Left ventricle myocardium inferior (tissue), 1 donor: Measurements from ENCODE around the gene SOX4. TPM values are rescaled to one million over a fixed set of nuclear protein-coding genes. Genes with fewer than 3 reads are reported as not detected.
"Not testable (repeated sequence)": the region's sequence is repeated elsewhere in the genome, so short reads cannot be mapped to it uniquely, and the experiment has no call there.

ENCODE experiments used
- DNase-seq: peaks from one replicate; pipeline ENCODE4 v3.0.0-alpha.2; 2020
- H3K27ac ChIP-seq: fragments of 200-600 bp; replicated peaks from 2 replicates; pipeline ENCODE4 v1.8.0; 2021
- H3K27me3 ChIP-seq: fragments of 200-600 bp; 2 replicates; pipeline ENCODE4 v1.8.0; 2021; ENCODE audit warnings: low read depth
- H3K36me3 ChIP-seq: fragments of 200-600 bp; 2 replicates; pipeline ENCODE4 v1.8.0; 2021
- H3K4me1 ChIP-seq: fragments of 200-600 bp; 2 replicates; pipeline ENCODE4 v1.8.0; 2021
- H3K4me3 ChIP-seq: fragments of 200-600 bp; 2 replicates; pipeline ENCODE4 v1.8.0; 2021; ENCODE audit warnings: mild to moderate bottlenecking, moderate library complexity
- H3K9me3 ChIP-seq: fragments of 200-600 bp; replicated peaks from 2 replicates; pipeline ENCODE4 v1.8.0; 2021
- intact Hi-C: fragments of 100-400 bp; cut with micrococcal nuclease; formaldehyde crosslinking; loops from one replicate; pipeline ENCODE4 v1.11.0; 2022
- long read RNA-seq: library from polyadenylated mRNA; unstranded; transcript quantifications from one replicate; pipeline ENCODE4 v2.0.0, GENCODE V29; 2021
- total RNA-seq: library from RNA; stranded (reverse); fragmentation: NEBNext Ultra II Directional; extraction: Animal tissue kit (Norgen Biotek cat#: 25700); gene quantifications from one replicate; pipeline ENCODE4 v1.2.1, GENCODE V29; 2021
- TF ChIP-seq, protein P1 (sequence below): fragments of 200-600 bp; IDR thresholded peaks from 2 replicates; pipeline ENCODE4 v1.8.0; 2021; ENCODE audit warnings: antibody characterized with exemption, mild to moderate bottlenecking, borderline replicate concordance
- donor health status: DM: no; HTN: yes; CAD: no; lungs with severe emphysema.

Gene SOX4
- 3.8 TPM for total RNA-seq
- long read RNA-seq, full-length matches to known transcripts = 8 of 8 reads
- long read RNA-seq, partial matches to known transcripts = 0 of 8 reads
- long read RNA-seq, other reads (novel, unspliced or antisense) = 0 of 8 reads

DNA sequence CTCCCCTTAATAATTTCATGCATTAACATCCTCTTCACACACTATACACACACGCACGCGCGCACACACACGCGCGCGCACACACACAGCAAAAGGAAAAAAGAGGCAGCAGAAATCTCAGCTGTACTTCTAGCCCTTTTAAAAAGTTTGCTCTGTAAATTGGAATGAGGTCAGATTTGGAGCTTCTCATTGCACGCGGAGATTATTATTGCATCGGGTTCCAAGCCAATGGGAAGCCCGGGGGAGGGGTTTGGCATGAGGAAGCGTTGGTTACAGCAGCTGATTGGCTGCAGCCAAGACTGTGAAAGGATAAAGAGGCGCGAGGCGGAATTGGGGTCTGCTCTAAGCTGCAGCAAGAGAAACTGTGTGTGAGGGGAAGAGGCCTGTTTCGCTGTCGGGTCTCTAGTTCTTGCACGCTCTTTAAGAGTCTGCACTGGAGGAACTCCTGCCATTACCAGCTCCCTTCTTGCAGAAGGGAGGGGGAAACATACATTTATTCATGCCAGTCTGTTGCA lies at the start of gene SOX4:
Gene SOX4, plus strand, starts transcription at position 340 of the 515 bp plus-strand sequence. CDS start 784 bp downstream, outside the sequence.
- TF ChIP-seq, protein P1, sequence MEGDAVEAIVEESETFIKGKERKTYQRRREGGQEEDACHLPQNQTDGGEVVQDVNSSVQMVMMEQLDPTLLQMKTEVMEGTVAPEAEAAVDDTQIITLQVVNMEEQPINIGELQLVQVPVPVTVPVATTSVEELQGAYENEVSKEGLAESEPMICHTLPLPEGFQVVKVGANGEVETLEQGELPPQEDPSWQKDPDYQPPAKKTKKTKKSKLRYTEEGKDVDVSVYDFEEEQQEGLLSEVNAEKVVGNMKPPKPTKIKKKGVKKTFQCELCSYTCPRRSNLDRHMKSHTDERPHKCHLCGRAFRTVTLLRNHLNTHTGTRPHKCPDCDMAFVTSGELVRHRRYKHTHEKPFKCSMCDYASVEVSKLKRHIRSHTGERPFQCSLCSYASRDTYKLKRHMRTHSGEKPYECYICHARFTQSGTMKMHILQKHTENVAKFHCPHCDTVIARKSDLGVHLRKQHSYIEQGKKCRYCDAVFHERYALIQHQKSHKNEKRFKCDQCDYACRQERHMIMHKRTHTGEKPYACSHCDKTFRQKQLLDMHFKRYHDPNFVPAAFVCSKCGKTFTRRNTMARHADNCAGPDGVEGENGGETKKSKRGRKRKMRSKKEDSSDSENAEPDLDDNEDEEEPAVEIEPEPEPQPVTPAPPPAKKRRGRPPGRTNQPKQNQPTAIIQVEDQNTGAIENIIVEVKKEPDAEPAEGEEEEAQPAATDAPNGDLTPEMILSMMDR = no peak
- no peaks in the 10 kb centered on the region for H3K9me3 ChIP-seq
- no peaks in the 10 kb centered on the region for H3K36me3 ChIP-seq
- intact Hi-C loops = loop anchor here (5.0 to 10.0 kb wide), 2 partner anchors 551 to 1031 kb away; no protein-coding TSS in a partner anchor
- peak within 1 kb of the TSS; percentile 85 for H3K4me3 ChIP-seq
- DNase-seq = peak; percentile 93
- H3K27me3 ChIP-seq = no peaks in the 10 kb centered on the region
- H3K4me1 ChIP-seq = peaks cover 51% of the 10 kb centered on the region
- H3K27ac ChIP-seq = peak within 1 kb of the TSS; percentile 93

DNA sequence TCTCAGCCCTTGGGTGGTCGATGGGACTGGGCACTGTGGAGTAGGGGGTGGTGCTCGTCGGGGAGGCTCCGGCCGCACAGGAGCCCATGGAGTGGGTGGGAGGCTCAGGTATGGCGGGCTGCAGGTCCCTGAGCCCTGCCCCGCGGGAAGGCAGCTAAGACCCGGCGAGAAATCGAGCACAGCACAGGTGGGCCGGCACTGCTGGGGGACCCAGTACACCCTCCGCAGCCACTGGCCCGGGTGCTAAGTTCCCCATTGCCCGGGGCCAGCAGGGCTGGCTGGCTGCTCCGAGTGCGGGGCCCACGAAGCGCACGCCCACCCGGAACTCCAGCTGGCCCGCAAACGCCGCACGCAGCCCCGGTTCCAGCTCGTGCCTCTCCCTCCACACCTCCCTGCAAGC lies 41.3 kb upstream of the SOX4 start:
- intact Hi-C loops, H3K36me3 ChIP-seq, H3K4me3 ChIP-seq, H3K4me1 ChIP-seq, DNase-seq, H3K27ac ChIP-seq, H3K27me3 ChIP-seq: not testable (repeated sequence)
- H3K9me3 ChIP-seq = peaks cover 23% of the 10 kb centered on the region

DNA sequence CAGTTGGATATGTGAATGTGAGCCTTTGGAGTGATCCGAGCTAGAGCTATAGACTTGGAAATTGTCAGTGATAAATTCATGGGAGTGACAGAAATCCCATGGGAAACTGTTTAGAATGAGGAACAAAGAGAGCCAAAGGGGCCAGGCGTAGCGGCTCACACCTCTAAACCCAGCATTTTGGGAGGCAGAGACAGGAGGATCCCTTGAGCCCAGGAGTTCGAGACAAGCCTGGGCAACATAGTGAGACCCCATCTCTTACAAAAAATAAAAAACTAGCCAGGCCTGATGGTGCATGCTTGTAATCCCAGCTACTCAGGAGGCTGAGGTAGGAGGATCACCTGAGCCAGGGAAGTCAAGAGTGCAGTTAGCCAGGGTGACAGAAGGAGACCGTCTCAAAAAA lies 39.3 kb upstream of the SOX4 start:
- Histone ChIP-seq H3K4me3 (no peak overlapping the region), H3K36me3 (no peaks in the 10 kb centered on the region), H3K27me3 (no peaks in the 10 kb centered on the region), H3K27ac (no peak overlapping the region), H3K4me1 (peaks cover 8% of the 10 kb centered on the region), H3K9me3 (peaks cover 13% of the 10 kb centered on the region)
- intact Hi-C loops = no loop called here
- DNase-seq = no peak
- TF ChIP-seq, protein P1 = no peak

DNA sequence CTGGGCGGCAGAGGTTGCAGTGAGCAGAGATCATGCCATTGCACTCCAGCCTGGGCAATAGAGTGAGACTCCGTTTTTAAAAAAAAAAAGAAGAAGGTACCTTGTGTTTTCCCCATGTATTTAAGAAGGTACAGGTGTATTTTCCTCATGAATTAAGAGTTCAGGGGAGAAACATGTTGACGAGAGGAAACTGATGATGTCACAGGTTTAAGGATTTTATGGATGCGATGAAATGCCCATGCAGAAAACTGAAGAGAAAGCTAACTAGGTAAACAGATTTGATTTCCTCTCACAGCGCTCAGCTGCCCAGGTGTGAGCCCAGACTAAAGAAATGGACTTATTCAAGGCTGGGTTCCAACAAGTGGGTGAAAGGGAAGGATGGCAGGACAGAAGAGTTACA lies 38.4 kb upstream of the SOX4 start:
- intact Hi-C loops = no loop called here
- TF ChIP-seq, protein P1 = no peak
- peaks cover 8% of the 10 kb centered on the region for H3K4me1 ChIP-seq

DNA sequence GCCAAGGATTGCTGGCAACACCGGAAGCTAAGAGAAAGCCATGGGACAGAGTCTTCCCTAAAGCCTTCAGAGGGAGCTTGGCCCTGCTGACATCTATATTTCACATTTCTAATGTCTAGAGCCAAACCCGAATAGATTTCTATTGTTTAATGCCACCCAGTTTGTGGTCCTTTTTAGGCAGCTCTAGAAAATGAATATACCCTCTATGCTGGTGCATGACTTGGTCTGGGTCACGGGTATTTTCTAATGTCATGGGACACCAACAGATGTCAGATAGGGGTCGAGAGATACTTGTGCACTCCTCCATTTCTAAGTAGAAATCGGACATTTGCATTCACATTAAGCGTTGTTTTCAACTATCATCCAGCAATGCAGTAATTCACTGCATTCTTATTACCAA lies 37.0 kb upstream of the SOX4 start:
- Histone ChIP-seq H3K27ac (no peak overlapping the region), H3K4me3 (no peak overlapping the region), H3K36me3 (no peaks in the 10 kb centered on the region), H3K9me3 (no peaks in the 10 kb centered on the region), H3K4me1 (peaks cover 8% of the 10 kb centered on the region), H3K27me3 (no peaks in the 10 kb centered on the region)
- intact Hi-C loops = no loop called here
- TF ChIP-seq, protein P1 = no peak
- no peak for DNase-seq

More for the DNA sequence above, 38.4 kb upstream of the SOX4 start:
- Histone ChIP-seq H3K36me3 (no peaks in the 10 kb centered on the region), H3K4me3 (no peak overlapping the region), H3K27ac (no peak overlapping the region), H3K9me3 (peaks cover 3% of the 10 kb centered on the region), H3K27me3 (no peaks in the 10 kb centered on the region)
- DNase-seq = no peak

DNA sequence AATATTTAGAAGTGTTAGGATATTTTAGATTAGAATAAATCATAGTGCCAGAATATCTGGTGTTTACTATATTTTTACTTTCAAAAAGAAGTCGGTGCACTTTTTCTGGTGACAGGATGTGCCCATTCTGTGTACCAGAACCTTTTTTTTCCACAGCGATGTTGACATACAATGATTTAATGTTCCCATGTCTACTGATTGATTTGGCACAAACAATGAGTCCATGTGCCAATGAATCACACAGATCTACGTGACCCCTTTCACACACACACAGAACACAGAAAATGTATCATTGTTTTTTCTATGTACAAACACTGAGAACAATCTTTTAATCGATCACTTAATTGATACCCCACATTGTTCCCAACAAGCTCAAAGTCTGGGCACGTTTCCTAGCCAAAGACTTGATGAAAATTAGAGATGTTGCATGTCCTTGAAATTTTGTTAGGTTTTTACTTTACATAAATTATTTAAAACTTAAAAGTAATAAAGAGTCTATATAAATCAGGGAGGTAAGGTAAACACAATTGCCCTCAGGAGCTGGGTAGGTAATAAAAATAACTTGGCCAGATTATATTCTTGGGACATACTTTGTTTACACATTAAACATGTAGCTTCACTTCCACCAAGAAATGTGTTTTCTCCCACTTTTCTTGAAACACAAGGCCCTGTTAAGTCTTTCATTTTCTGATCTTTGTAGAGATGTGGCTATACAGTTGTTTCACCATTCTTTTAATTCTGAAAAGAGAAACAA lies 36.4 kb upstream of the SOX4 start:
- Histone ChIP-seq H3K36me3 (no peaks in the 10 kb centered on the region), H3K4me1 (peaks cover 8% of the 10 kb centered on the region), H3K27ac (no peak overlapping the region), H3K9me3 (no peaks in the 10 kb centered on the region), H3K4me3 (no peak overlapping the region), H3K27me3 (no peaks in the 10 kb centered on the region)
- intact Hi-C loops = no loop called here
- no peak for DNase-seq
- TF ChIP-seq, protein P1 = no peak
